ENCODE results near the gene HSPB8. TPM values are rescaled to one million over a fixed set of nuclear protein-coding genes. Genes with fewer than 3 reads are reported as not detected.
A peak's percentile ranks its signal among the peaks of the same experiment; 100 is the strongest.

HSPB8 gene, protein sequence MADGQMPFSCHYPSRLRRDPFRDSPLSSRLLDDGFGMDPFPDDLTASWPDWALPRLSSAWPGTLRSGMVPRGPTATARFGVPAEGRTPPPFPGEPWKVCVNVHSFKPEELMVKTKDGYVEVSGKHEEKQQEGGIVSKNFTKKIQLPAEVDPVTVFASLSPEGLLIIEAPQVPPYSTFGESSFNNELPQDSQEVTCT
- 12.2 and 22.9 TPM in 2 replicates for total RNA-seq (2012; rRNA removed)

GRCh38 chr12:119178544-119179334 is at the start of gene HSPB8:
HSPB8 (plus strand) TSS chr12:119178931; CDS start chr12:119179313, 382 bp downstream.
- Histone ChIP-seq H3K9ac (ENCODE audit: low read depth, low read length) (peak within 1 kb of the TSS; percentile 84), H3K4me3 (ENCODE audit: low read length) (peak within 1 kb of the TSS; percentile 73), H3K4me2 (ENCODE audit: low read length) (peak within 1 kb of the TSS; percentile 98), H3K4me1 (ENCODE audit: control insufficient read depth, insufficient read depth, low read length) (peaks cover 48% of the 10 kb centered on the region), H3K9me3 (replicated peaks; ENCODE audit: low read length) (no peaks in the 10 kb centered on the region), H3K27me3 (ENCODE audit: control insufficient read depth, insufficient read depth, low read length) (peaks cover 5% of the 10 kb centered on the region), H3K36me3 (ENCODE audit: insufficient read depth, low read length) (no peaks in the 10 kb centered on the region)

DNA sequence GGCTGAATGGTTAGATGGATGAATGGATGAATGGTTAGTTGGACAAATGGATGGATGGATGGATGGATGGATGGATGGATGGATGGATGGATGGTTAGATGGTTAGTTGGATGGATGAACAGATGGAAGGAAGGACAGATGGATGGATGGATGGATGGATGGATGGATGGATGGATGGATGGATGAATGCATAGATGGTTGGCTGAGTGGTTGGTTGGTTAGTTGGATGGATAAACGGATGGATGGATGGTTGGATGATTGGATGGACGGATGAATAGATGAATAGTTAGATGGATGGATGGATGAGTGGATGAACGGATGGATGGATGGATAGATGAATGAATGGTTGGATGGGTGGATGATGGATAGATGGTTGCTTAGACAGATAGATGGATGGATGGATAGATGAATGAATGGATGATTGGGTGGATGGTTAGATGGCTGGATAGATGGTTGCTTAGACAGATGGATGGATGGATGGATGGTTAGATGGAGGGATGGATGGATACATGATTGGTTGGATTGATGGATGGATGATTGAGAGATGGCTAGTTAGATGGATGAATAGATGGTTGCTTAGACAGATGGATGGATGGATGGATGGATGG is 48.8 kb upstream of the HSPB8 start:
- Histone ChIP-seq H3K9ac (ENCODE audit: low read depth, low read length) (no peak overlapping the region), H3K27me3 (ENCODE audit: control insufficient read depth, insufficient read depth, low read length) (no peaks in the 10 kb centered on the region), H3K36me3 (ENCODE audit: insufficient read depth, low read length) (no peaks in the 10 kb centered on the region), H3K4me3 (ENCODE audit: low read length) (no peak overlapping the region), H3K9me3 (replicated peaks; ENCODE audit: low read length) (peaks cover 5% of the 10 kb centered on the region), H3K4me2 (ENCODE audit: low read length) (no peak overlapping the region), H3K4me1 (ENCODE audit: control insufficient read depth, insufficient read depth, low read length) (no peaks in the 10 kb centered on the region)

GRCh38 chr12:119130523-119130922 is 48.2 kb upstream of the HSPB8 start:
- no peaks in the 10 kb centered on the region for H3K27me3 ChIP-seq (ENCODE audit: control insufficient read depth, insufficient read depth, low read length)
- no peaks in the 10 kb centered on the region for H3K4me1 ChIP-seq (ENCODE audit: control insufficient read depth, insufficient read depth, low read length)
- H3K36me3 ChIP-seq (ENCODE audit: insufficient read depth, low read length), result no peaks in the 10 kb centered on the region
- no peak overlapping the region for H3K4me2 ChIP-seq (ENCODE audit: low read length)
- no peak overlapping the region for H3K9ac ChIP-seq (ENCODE audit: low read depth, low read length)
- H3K4me3 ChIP-seq (ENCODE audit: low read length), result no peak overlapping the region
- peaks cover 5% of the 10 kb centered on the region for H3K9me3 ChIP-seq (replicated peaks; ENCODE audit: low read length)

- H3K9me3 ChIP-seq (replicated peaks; ENCODE audit: low read length), result peaks cover 5% of the 10 kb centered on the region
- H3K9ac ChIP-seq (ENCODE audit: low read depth, low read length), result no peak overlapping the region
- no peaks in the 10 kb centered on the region for H3K36me3 ChIP-seq (ENCODE audit: insufficient read depth, low read length)
- H3K4me3 ChIP-seq (ENCODE audit: low read length), result no peak overlapping the region
- H3K27me3 ChIP-seq (ENCODE audit: control insufficient read depth, insufficient read depth, low read length), result no peaks in the 10 kb centered on the region
- H3K4me2 ChIP-seq (ENCODE audit: low read length), result no peak overlapping the region
- no peaks in the 10 kb centered on the region for H3K4me1 ChIP-seq (ENCODE audit: control insufficient read depth, insufficient read depth, low read length)
Measured at GRCh38 chr12:119134284-119135072, 44.3 kb upstream of the HSPB8 start.

GRCh38 chr12:119136811-119137410 is 41.8 kb upstream of the HSPB8 start:
- Histone ChIP-seq H3K4me1 (ENCODE audit: control insufficient read depth, insufficient read depth, low read length) (no peaks in the 10 kb centered on the region), H3K4me2 (ENCODE audit: low read length) (no peak overlapping the region), H3K36me3 (ENCODE audit: insufficient read depth, low read length) (no peaks in the 10 kb centered on the region), H3K27me3 (ENCODE audit: control insufficient read depth, insufficient read depth, low read length) (no peaks in the 10 kb centered on the region), H3K9me3 (replicated peaks; ENCODE audit: low read length) (peaks cover 5% of the 10 kb centered on the region), H3K9ac (ENCODE audit: low read depth, low read length) (no peak overlapping the region), H3K4me3 (ENCODE audit: low read length) (no peak overlapping the region)

- Histone ChIP-seq H3K4me1 (ENCODE audit: control insufficient read depth, insufficient read depth, low read length) (no peaks in the 10 kb centered on the region), H3K36me3 (ENCODE audit: insufficient read depth, low read length) (no peaks in the 10 kb centered on the region), H3K4me3 (ENCODE audit: low read length) (no peak overlapping the region), H3K4me2 (ENCODE audit: low read length) (no peak overlapping the region), H3K9ac (ENCODE audit: low read depth, low read length) (no peak overlapping the region), H3K27me3 (ENCODE audit: control insufficient read depth, insufficient read depth, low read length) (no peaks in the 10 kb centered on the region), H3K9me3 (replicated peaks; ENCODE audit: low read length) (no peaks in the 10 kb centered on the region)
Measured at GRCh38 chr12:119139448-119139847, 39.3 kb upstream of the HSPB8 start.

GRCh38 chr12:119145367-119145766 is 33.4 kb upstream of the HSPB8 start:
- no peaks in the 10 kb centered on the region for H3K4me1 ChIP-seq (ENCODE audit: control insufficient read depth, insufficient read depth, low read length)
- H3K36me3 ChIP-seq (ENCODE audit: insufficient read depth, low read length), result no peaks in the 10 kb centered on the region
- no peak overlapping the region for H3K4me2 ChIP-seq (ENCODE audit: low read length)
- H3K9me3 ChIP-seq (replicated peaks; ENCODE audit: low read length), result no peaks in the 10 kb centered on the region
- H3K9ac ChIP-seq (ENCODE audit: low read depth, low read length), result no peak overlapping the region
- H3K27me3 ChIP-seq (ENCODE audit: control insufficient read depth, insufficient read depth, low read length), result no peaks in the 10 kb centered on the region
- H3K4me3 ChIP-seq (ENCODE audit: low read length), result no peak overlapping the region

DNA sequence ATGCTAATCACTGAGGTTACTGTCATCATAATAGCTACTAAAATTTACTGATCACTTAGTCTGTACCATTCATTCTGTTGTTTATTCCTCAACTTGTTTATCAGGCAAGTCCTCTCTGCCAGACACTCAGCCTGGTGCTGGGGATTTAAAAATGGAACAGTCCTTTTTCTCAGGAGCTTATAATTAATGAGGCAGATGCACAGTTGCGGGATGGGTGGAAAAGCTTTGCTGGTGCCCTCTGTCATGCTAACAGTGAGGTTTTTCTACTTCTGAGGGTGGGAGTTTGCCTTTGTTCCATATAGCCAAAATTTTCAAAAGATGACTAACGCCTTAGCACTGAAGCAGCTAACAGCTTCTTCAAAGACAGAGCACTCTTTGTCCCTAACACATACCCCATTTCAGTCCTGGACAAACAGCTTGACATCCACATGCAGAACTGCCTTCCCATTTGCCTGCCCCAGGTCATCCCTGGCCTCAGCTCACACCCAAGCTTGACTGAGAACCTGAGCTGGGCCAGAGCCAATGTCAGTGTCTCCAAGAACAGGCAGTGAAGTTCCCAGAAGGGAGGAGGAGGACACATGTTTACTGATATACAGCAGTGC is 30.8 kb upstream of the HSPB8 start:
- H3K4me1 ChIP-seq (ENCODE audit: control insufficient read depth, insufficient read depth, low read length), result no peaks in the 10 kb centered on the region
- H3K36me3 ChIP-seq (ENCODE audit: insufficient read depth, low read length), result no peaks in the 10 kb centered on the region
- H3K27me3 ChIP-seq (ENCODE audit: control insufficient read depth, insufficient read depth, low read length), result no peaks in the 10 kb centered on the region
- H3K4me3 ChIP-seq (ENCODE audit: low read length), result no peak overlapping the region
- no peak overlapping the region for H3K9ac ChIP-seq (ENCODE audit: low read depth, low read length)
- H3K9me3 ChIP-seq (replicated peaks; ENCODE audit: low read length), result no peaks in the 10 kb centered on the region
- no peak overlapping the region for H3K4me2 ChIP-seq (ENCODE audit: low read length)

- no peaks in the 10 kb centered on the region for H3K4me1 ChIP-seq (ENCODE audit: control insufficient read depth, insufficient read depth, low read length)
- no peaks in the 10 kb centered on the region for H3K36me3 ChIP-seq (ENCODE audit: insufficient read depth, low read length)
Measured at GRCh38 chr12:119149270-119149669, 29.5 kb upstream of the HSPB8 start.

GRCh38 chr12:119151445-119152026 is 27.2 kb upstream of the HSPB8 start:
- H3K4me3 ChIP-seq (ENCODE audit: low read length), result no peak overlapping the region
- H3K27me3 ChIP-seq (ENCODE audit: control insufficient read depth, insufficient read depth, low read length), result no peaks in the 10 kb centered on the region
- H3K36me3 ChIP-seq (ENCODE audit: insufficient read depth, low read length), result no peaks in the 10 kb centered on the region
- no peak overlapping the region for H3K4me2 ChIP-seq (ENCODE audit: low read length)
- H3K4me1 ChIP-seq (ENCODE audit: control insufficient read depth, insufficient read depth, low read length), result no peaks in the 10 kb centered on the region
- no peaks in the 10 kb centered on the region for H3K9me3 ChIP-seq (replicated peaks; ENCODE audit: low read length)
- H3K9ac ChIP-seq (ENCODE audit: low read depth, low read length), result no peak overlapping the region

More at GRCh38 chr12:119149270-119149669, 29.5 kb upstream of the HSPB8 start:
- H3K4me2 ChIP-seq (ENCODE audit: low read length), result no peak overlapping the region
- H3K27me3 ChIP-seq (ENCODE audit: control insufficient read depth, insufficient read depth, low read length), result no peaks in the 10 kb centered on the region
- no peaks in the 10 kb centered on the region for H3K9me3 ChIP-seq (replicated peaks; ENCODE audit: low read length)
- no peak overlapping the region for H3K4me3 ChIP-seq (ENCODE audit: low read length)
- no peak overlapping the region for H3K9ac ChIP-seq (ENCODE audit: low read depth, low read length)

All from skeletal muscle satellite cell (primary cell).